GM12801 (cell line): ENCODE results near the gene EZR.

Source experiments
- TF ChIP-seq, protein P1 (sequence below): IDR thresholded peaks from one replicate; pipeline ENCODE4 v1.5.1; 2011; ENCODE audit warnings: control low read depth; ENCODE audit not compliant: insufficient read length; ENCODE audit errors: extremely low read depth

Gene EZR

DNA sequence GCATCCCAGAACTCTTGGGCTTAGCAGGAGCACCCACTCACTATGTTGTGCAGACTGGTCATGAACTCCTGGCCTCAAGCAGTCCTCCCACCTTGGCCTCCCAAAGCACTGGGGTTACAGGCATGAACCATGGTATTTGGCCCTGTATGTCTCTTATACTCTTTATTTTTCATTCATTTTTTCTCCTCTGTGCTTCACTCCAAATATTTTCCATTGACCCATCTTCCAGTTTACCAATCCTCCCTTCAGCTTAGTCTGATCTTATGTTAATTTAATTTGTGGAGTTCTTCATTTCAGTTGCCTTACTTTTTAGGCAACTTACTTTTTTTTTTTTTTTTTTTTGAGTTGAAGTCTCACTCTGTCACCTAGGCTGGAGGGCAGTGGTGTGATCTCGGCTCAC lies 79.5 kb downstream of the EZR start:
- TF ChIP-seq, protein P1, sequence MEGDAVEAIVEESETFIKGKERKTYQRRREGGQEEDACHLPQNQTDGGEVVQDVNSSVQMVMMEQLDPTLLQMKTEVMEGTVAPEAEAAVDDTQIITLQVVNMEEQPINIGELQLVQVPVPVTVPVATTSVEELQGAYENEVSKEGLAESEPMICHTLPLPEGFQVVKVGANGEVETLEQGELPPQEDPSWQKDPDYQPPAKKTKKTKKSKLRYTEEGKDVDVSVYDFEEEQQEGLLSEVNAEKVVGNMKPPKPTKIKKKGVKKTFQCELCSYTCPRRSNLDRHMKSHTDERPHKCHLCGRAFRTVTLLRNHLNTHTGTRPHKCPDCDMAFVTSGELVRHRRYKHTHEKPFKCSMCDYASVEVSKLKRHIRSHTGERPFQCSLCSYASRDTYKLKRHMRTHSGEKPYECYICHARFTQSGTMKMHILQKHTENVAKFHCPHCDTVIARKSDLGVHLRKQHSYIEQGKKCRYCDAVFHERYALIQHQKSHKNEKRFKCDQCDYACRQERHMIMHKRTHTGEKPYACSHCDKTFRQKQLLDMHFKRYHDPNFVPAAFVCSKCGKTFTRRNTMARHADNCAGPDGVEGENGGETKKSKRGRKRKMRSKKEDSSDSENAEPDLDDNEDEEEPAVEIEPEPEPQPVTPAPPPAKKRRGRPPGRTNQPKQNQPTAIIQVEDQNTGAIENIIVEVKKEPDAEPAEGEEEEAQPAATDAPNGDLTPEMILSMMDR = no peak

DNA sequence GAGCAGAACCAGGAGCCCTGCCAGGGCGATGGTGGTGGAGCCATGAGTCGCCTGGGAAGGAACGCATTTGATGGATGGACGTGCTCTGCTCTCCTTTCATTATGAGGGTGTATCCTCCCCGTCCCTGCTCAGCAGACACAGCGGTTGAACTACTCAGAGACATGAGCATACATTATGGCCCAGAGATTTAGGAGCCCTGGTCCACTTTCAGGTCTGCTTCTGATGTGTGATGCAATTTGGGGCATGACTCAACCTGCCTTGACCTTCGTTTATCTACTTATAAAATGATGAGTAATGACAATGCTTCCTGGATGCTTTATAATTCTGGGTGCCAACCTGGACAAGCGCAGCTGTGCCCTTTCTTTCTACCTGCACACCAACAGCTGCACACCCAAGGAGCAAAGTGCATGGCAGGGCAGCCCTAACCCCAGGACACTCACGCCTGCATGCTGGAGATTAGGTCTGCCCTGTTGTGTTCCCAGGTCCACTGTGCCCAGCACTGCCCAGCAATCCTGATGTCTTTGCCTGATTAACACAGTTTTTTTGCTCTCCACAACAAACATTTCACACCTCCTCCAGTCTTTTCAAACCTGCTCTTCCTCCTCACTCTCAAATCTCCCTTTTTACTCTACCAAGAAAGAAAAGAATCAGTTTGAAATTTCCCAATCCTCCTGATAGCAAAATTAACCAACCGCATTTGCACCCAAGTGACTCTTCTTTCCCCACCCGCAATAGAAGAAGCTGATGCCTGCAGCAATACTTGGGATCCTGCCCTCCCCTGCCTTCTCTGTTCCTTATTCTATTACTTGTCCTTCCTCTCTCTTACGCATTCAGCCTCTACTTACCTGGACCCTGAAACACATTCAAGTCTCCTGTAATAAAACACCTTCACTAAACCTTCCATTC lies 81.2 kb downstream of the EZR start:
- TF ChIP-seq, protein P1 = no peak

DNA sequence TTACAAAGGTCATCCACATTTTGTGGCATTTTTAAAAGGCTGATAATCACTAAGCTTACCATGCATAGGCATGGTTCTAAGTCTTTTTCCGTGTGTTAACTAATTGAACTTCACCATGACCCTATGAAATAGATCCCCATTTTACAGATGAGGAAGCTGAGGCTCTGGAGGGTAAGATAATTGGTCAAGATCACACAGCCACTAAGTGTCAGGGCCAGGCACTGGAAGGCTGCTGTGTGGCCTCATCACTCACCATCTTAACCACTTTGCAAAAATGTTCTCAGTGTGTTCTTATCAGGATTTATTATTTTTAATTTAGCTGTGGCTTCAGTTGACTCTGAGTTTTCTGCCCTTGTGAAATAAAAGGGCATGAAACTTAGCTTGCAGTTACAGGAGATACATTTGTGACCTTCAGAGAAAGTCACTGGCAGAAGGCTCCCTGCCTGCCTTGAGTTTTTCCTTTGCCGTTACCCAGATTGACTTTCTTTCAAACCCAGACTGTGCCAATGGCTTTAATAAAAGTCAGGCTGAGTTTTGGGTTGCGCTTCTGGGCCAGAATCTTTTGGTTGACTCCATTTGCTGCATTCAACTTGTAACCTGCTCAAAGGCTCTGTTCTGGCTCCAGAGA lies 82.0 kb downstream of the EZR start:
- TF ChIP-seq, protein P1 = no peak

DNA sequence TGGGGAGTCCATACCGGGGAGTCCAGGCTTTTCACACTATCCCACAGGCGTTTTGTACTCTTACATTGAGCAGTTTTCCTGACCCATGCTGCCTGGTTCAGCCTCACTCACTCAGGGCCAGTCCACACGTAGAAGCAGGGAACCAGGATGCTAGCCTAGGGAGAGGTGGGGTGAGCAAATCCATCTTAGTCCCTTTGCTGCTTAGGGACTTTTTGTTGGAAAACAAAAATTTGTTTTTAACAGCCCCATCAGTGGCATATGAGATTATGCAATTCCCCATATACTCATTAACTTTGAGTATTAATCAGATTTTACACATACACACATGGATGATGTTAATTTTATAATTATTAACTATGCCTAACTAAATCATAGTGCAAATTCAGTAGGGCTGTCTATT lies 84.2 kb downstream of the EZR start:
- TF ChIP-seq, protein P1 = no peak

DNA sequence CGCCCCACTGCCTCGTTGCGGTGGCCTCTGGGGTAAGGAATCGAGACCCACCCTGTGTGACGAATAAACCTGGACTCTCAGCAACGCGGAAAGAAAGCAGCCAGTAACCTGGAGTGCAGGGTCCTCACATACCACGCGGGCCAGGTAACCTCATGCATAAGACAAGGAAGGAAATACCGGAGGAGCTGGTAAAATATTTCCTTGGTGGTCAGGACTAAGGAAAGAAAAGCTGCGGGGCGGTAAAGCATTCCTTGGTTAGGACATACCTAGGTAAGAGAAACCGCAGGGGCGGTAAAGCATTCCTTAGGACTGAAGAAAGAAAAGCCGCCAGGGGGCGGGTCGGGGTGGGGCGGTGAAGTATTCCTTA lies 88.6 kb downstream of the EZR start:
- TF ChIP-seq, protein P1 = no peak

DNA sequence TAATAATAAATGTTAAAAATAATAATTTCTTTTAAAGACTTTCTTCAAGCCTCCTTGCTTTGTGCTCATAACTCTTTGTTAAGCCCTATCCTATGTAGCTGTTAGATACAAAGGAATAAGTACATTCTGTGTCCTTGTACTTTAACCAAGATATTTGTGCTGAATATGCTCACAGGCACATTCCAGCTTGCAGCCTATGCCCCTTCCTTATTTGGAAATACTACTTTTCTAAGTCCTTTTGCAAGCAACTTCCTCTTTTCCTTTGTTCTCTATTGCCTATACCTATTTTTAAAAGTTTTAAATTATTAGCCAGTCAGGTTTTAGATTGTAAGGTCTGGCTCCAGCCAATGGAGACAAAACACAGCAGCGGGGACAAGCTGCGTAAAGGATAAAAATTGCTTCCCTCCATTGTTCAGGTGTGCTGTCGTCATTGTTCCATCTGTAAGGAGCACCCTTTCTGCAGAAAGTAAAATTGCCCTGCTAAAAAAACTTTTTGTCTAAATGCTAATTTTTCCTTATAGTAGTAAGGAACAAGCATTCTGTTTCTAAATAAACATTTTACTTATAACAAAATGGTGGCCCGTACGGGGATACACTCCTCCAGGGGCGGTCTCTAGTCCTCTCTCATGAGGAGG lies 89.1 kb downstream of the EZR start:
- TF ChIP-seq, protein P1 = no peak

DNA sequence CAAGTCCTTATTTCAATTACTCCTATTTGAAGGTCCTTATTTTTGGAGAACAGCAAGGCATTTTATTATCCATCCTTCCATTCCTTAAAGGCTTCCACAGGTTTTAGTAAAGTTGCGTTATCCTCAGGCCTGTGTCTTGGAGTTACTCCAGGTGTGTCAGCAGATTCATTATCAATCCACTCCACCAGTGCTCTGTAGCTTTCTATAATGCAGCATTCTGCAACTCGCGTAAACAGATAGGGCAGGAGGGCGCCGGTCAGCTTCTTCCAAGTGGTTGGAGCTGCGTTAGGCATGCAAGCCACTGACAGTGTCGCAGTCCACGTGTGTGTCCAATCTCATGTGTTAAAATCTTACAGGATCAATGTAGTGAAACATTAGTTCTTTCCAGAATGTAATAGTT lies 93.5 kb downstream of the EZR start:
- TF ChIP-seq, protein P1 = no peak
